ENCODE results near the gene CAND2. TPM values are rescaled to one million over a fixed set of nuclear protein-coding genes. Genes with fewer than 3 reads are reported as not detected.
A peak's percentile ranks its signal among the peaks of the same experiment; 100 is the strongest.

CAND2 gene
- total RNA-seq, 1 donor from 2014 or later = 14.0 TPM

GRCh38 chr3:12818273-12818672 lies 21.8 kb downstream of the CAND2 start:
- DNase-seq (ENCODE audit: low spot score in 2 of 2, unreplicated experiment in 2 of 2) = no peak
- no peaks in the 10 kb centered on the region for H3K27me3 Mint-ChIP-seq (ENCODE audit: low read depth)
- H3K4me1 Mint-ChIP-seq = peaks cover 2% of the 10 kb centered on the region
- no peak overlapping the region for H3K4me3 Mint-ChIP-seq
- peaks cover 7% of the 10 kb centered on the region for H3K36me3 Mint-ChIP-seq
- no peak overlapping the region for H3K27ac Mint-ChIP-seq
- TF ChIP-seq CTCF (IDR thresholded peaks at IDR 0.05; ENCODE audit: unreplicated experiment) = no peak
- H3K9me3 Mint-ChIP-seq = no peaks in the 10 kb centered on the region

- Mint-ChIP-seq H3K4me1 (peaks cover 2% of the 10 kb centered on the region), H3K4me3 (no peak overlapping the region), H3K36me3 (peaks cover 7% of the 10 kb centered on the region), H3K9me3 (no peaks in the 10 kb centered on the region), H3K27ac (no peak overlapping the region), H3K27me3 (ENCODE audit: low read depth) (no peaks in the 10 kb centered on the region)
- no peak for DNase-seq (ENCODE audit: low spot score in 2 of 2, unreplicated experiment in 2 of 2)
- TF ChIP-seq CTCF (IDR thresholded peaks at IDR 0.05; ENCODE audit: unreplicated experiment) = no peak
These were observed 22.3 kb downstream of the CAND2 start for GRCh38 chr3:12818773-12819172.

GRCh38 chr3:12822725-12823373 lies 26.4 kb downstream of the CAND2 start:
- H3K4me1 Mint-ChIP-seq = peaks cover 2% of the 10 kb centered on the region
- no peaks in the 10 kb centered on the region for H3K27me3 Mint-ChIP-seq (ENCODE audit: low read depth)
- DNase-seq (ENCODE audit: low spot score in 2 of 2, unreplicated experiment in 2 of 2) = no peak
- H3K9me3 Mint-ChIP-seq = no peaks in the 10 kb centered on the region
- H3K4me3 Mint-ChIP-seq = no peak overlapping the region
- TF ChIP-seq CTCF (IDR thresholded peaks at IDR 0.05; ENCODE audit: unreplicated experiment) = no peak
- peaks cover 8% of the 10 kb centered on the region for H3K36me3 Mint-ChIP-seq
- peak overlapping the region; percentile 57 for H3K27ac Mint-ChIP-seq

GRCh38 chr3:12824299-12824698 lies 27.8 kb downstream of the CAND2 start:
- no peak overlapping the region for H3K4me3 Mint-ChIP-seq
- H3K36me3 Mint-ChIP-seq = peaks cover 11% of the 10 kb centered on the region

GRCh38 chr3:12825156-12825555 lies 28.7 kb downstream of the CAND2 start:
- peaks cover 2% of the 10 kb centered on the region for H3K4me1 Mint-ChIP-seq

More at GRCh38 chr3:12824299-12824698, 27.8 kb downstream of the CAND2 start:
- TF ChIP-seq CTCF (IDR thresholded peaks at IDR 0.05; ENCODE audit: unreplicated experiment) = no peak
- no peak for DNase-seq (ENCODE audit: low spot score in 2 of 2, unreplicated experiment in 2 of 2)
- Mint-ChIP-seq H3K27ac (no peak overlapping the region), H3K9me3 (no peaks in the 10 kb centered on the region), H3K27me3 (ENCODE audit: low read depth) (no peaks in the 10 kb centered on the region), H3K4me1 (peaks cover 2% of the 10 kb centered on the region)

More at GRCh38 chr3:12825156-12825555, 28.7 kb downstream of the CAND2 start:
- H3K36me3 Mint-ChIP-seq = peaks cover 7% of the 10 kb centered on the region
- no peaks in the 10 kb centered on the region for H3K27me3 Mint-ChIP-seq (ENCODE audit: low read depth)
- no peak for DNase-seq (ENCODE audit: low spot score in 2 of 2, unreplicated experiment in 2 of 2)
- TF ChIP-seq CTCF (IDR thresholded peaks at IDR 0.05; ENCODE audit: unreplicated experiment) = no peak
- no peaks in the 10 kb centered on the region for H3K9me3 Mint-ChIP-seq
- H3K27ac Mint-ChIP-seq = no peak overlapping the region
- no peak overlapping the region for H3K4me3 Mint-ChIP-seq
